ENCODE data around the gene CCDC92.

Gene CCDC92

DNA sequence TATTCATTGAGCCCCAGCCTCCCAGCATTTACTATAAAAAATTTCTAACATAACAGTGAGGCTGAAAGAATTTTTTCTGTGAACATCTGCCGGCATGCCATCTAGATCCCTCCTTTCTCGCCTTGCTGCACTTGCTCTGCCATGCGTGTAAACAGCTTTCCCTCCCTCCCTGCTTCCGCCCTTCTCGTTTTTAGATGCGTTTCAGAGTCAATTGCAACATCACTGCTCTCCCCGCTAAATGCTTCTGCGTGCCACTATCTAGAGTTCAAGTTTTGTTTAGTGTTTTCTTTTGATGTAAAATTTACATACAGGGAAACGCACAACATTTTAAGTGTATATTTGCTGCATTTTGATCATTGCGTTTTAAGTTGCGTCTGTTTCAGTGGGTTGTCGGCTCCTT is 83.6 kb downstream of the CCDC92 start:
- no peak for DNase-seq (ENCODE audit: low read depth)
- TF ChIP-seq, protein P1, sequence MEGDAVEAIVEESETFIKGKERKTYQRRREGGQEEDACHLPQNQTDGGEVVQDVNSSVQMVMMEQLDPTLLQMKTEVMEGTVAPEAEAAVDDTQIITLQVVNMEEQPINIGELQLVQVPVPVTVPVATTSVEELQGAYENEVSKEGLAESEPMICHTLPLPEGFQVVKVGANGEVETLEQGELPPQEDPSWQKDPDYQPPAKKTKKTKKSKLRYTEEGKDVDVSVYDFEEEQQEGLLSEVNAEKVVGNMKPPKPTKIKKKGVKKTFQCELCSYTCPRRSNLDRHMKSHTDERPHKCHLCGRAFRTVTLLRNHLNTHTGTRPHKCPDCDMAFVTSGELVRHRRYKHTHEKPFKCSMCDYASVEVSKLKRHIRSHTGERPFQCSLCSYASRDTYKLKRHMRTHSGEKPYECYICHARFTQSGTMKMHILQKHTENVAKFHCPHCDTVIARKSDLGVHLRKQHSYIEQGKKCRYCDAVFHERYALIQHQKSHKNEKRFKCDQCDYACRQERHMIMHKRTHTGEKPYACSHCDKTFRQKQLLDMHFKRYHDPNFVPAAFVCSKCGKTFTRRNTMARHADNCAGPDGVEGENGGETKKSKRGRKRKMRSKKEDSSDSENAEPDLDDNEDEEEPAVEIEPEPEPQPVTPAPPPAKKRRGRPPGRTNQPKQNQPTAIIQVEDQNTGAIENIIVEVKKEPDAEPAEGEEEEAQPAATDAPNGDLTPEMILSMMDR (conservative IDR thresholded peaks at IDR 0.05; ENCODE audit: low read depth, low read length): no peak
- no peak overlapping the region for H3K4me3 ChIP-seq (ENCODE audit: low read length)

GRCh38 chr12:123886931-123887582 is 85.6 kb downstream of the CCDC92 start:
- TF ChIP-seq, protein P1 (conservative IDR thresholded peaks at IDR 0.05; ENCODE audit: low read depth, low read length): no peak
- no peak overlapping the region for H3K4me3 ChIP-seq (ENCODE audit: low read length)
- DNase-seq (ENCODE audit: low read depth): no peak

DNA sequence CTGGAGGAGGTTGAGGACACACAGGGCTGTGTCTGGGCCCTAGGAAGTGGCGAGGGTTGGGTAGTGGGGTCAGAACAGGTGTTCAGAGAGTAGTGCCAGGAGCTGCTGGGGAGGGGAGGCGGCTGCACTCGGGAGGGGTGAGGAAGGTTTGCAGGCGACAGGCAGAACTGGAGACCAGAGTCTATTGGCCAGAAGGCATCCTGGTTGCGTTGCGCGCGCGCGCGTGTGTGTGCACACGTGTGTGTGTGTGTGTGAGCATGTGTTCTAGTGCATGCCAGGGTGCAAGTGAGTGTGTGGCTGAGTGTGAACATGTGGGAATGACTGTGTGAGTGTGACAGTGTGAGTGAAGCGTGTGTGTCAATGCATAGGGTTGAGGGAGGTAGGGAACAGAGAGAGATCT is 86.4 kb downstream of the CCDC92 start:
- no peak overlapping the region for H3K4me3 ChIP-seq (ENCODE audit: low read length)
- DNase-seq (ENCODE audit: low read depth): no peak
- TF ChIP-seq, protein P1 (conservative IDR thresholded peaks at IDR 0.05; ENCODE audit: low read depth, low read length): no peak
